Hepatocyte (in vitro differentiated cells): ENCODE results near the gene FBN1. TPM values are rescaled to one million over a fixed set of nuclear protein-coding genes. Genes with fewer than 3 reads are reported as not detected.

Source experiments
- DNase-seq: peaks from one replicate; pipeline ENCODE4 v3.0.0-alpha.2; 2016; ENCODE audit warnings: low spot score
- H2AFZ ChIP-seq: fragments of 200-600 bp; sonication (generic); 2 replicates; pipeline ENCODE4 v1.6.0; 2016; ENCODE audit warnings: antibody characterized with exemption, mild to moderate bottlenecking
- H3K27ac ChIP-seq: fragments of 200-600 bp; sonication (generic); 2 replicates; pipeline ENCODE4 v1.5.1; 2016; ENCODE audit warnings: mild to moderate bottlenecking
- H3K27me3 ChIP-seq: fragments of 200-600 bp; sonication (generic); 2 replicates; pipeline ENCODE4 v1.6.1; 2016
- H3K36me3 ChIP-seq: fragments of 200-600 bp; sonication (generic); replicated peaks from 2 replicates; pipeline ENCODE4 v1.5.1; 2016; ENCODE audit warnings: low read depth; ENCODE audit not compliant: insufficient read depth
- H3K4me1 ChIP-seq: fragments of 200-600 bp; sonication (generic); 2 replicates; pipeline ENCODE4 v1.5.1; 2016; ENCODE audit warnings: mild to moderate bottlenecking, moderate library complexity; ENCODE audit not compliant: insufficient read depth
- H3K4me2 ChIP-seq: fragments of 200-600 bp; sonication (generic); 2 replicates; pipeline ENCODE4 v1.6.0; 2016
- H3K4me3 ChIP-seq: fragments of 200-600 bp; sonication (generic); 2 replicates; pipeline ENCODE4 v1.5.1; 2016; ENCODE audit warnings: mild to moderate bottlenecking
- H3K79me2 ChIP-seq: fragments of 200-600 bp; sonication (generic); 2 replicates; pipeline ENCODE4 v1.6.0; 2017; ENCODE audit warnings: mild to moderate bottlenecking
- H3K9me2 ChIP-seq: fragments of 200-600 bp; sonication (generic); replicated peaks from 2 replicates; pipeline ENCODE4 v1.6.0; 2017; ENCODE audit warnings: mild to moderate bottlenecking; ENCODE audit not compliant: insufficient read depth
- H3K9me3 ChIP-seq: fragments of 200-600 bp; sonication (generic); 2 replicates; pipeline ENCODE4 v1.5.1; 2016; ENCODE audit warnings: low read depth, mild to moderate bottlenecking
- H4K20me1 ChIP-seq: fragments of 200-600 bp; sonication (generic); 2 replicates; pipeline ENCODE4 v1.6.0; 2016; ENCODE audit warnings: mild to moderate bottlenecking; ENCODE audit not compliant: insufficient read depth, poor library complexity, severe bottlenecking
- EZH2 ChIP-seq: fragments of 200-600 bp; sonication (generic); IDR thresholded peaks from 2 replicates; pipeline ENCODE4 v1.6.1; 2016; ENCODE audit warnings: antibody characterized with exemption, mild to moderate bottlenecking, borderline replicate concordance
- EZH2phosphoT487 ChIP-seq: fragments of 200-600 bp; sonication (generic); IDR thresholded peaks from one replicate; pipeline ENCODE4 v1.6.1; 2018; ENCODE audit warnings: antibody characterized with exemption, mild to moderate bottlenecking, low read depth, moderate library complexity; ENCODE audit not compliant: unreplicated experiment, severe bottlenecking
- WGBS: methylation state at CpG from one replicate; pipeline ENCODE4 v1.1.6; 2016; ENCODE audit warnings: low lambda C conversion rate; ENCODE audit errors: missing lambda C conversion rate; 5-methylcytosine and 5-hydroxymethylcytosine counted together
- polyA plus RNA-seq: library from polyadenylated mRNA; unstranded; fragments of >200 nt; fragmentation: Nextera tagmentation; extraction: Ambion mirVana; gene quantifications from 2 replicates; pipeline ENCODE4 v1.2.1, GENCODE V29; 2016
- total RNA-seq: library from RNA; depleted of rRNA; stranded (reverse); fragments of >200 nt; gene quantifications from 2 replicates; pipeline ENCODE4 v1.2.3, GENCODE V29; 2014
- TF ChIP-seq, protein P1 (sequence below): fragments of 200-600 bp; sonication (generic); IDR thresholded peaks from 2 replicates; pipeline ENCODE4 v1.5.1; 2016; ENCODE audit warnings: antibody characterized with exemption, mild to moderate bottlenecking; ENCODE audit not compliant: poor library complexity

FBN1 gene
- total and polyA plus RNA-seq, 2 experiments from 2014 or later, result 76.6 to 199 TPM

- H3K79me2 ChIP-seq, result no peaks in the 10 kb centered on the region
These were observed 44.4 kb downstream of the FBN1 start for GRCh38 chr15:48601095-48601494.

GRCh38 chr15:48596841-48597240, 48.7 kb downstream of the FBN1 start:
- 88% methylated on average over 4 of the region's 4 CpGs for WGBS
- H3K4me1 ChIP-seq, result no peaks in the 10 kb centered on the region
- H3K79me2 ChIP-seq, result no peaks in the 10 kb centered on the region
- no peaks in the 10 kb centered on the region for H4K20me1 ChIP-seq
- no peaks in the 10 kb centered on the region for H3K9me2 ChIP-seq
- H3K4me3 ChIP-seq, result no peak overlapping the region
- no peak overlapping the region for H2AFZ ChIP-seq
- TF ChIP-seq EZH2, result no peak
- no peak for TF ChIP-seq EZH2phosphoT487
- TF ChIP-seq, protein P1, sequence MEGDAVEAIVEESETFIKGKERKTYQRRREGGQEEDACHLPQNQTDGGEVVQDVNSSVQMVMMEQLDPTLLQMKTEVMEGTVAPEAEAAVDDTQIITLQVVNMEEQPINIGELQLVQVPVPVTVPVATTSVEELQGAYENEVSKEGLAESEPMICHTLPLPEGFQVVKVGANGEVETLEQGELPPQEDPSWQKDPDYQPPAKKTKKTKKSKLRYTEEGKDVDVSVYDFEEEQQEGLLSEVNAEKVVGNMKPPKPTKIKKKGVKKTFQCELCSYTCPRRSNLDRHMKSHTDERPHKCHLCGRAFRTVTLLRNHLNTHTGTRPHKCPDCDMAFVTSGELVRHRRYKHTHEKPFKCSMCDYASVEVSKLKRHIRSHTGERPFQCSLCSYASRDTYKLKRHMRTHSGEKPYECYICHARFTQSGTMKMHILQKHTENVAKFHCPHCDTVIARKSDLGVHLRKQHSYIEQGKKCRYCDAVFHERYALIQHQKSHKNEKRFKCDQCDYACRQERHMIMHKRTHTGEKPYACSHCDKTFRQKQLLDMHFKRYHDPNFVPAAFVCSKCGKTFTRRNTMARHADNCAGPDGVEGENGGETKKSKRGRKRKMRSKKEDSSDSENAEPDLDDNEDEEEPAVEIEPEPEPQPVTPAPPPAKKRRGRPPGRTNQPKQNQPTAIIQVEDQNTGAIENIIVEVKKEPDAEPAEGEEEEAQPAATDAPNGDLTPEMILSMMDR, result no peak
- no peaks in the 10 kb centered on the region for H3K9me3 ChIP-seq
- no peak for DNase-seq
- H3K36me3 ChIP-seq, result no peaks in the 10 kb centered on the region
- no peak overlapping the region for H3K4me2 ChIP-seq
- no peaks in the 10 kb centered on the region for H3K27me3 ChIP-seq
- H3K27ac ChIP-seq, result no peak overlapping the region

More at GRCh38 chr15:48601095-48601494, 44.4 kb downstream of the FBN1 start:
- WGBS, result 64% methylated on average over 4 of the region's 4 CpGs
- H2AFZ ChIP-seq, result no peak overlapping the region
- TF ChIP-seq, protein P1, result no peak
- TF ChIP-seq EZH2, result no peak
- TF ChIP-seq EZH2phosphoT487, result no peak
- no peak for DNase-seq
- H3K9me3 ChIP-seq, result no peaks in the 10 kb centered on the region
- no peaks in the 10 kb centered on the region for H4K20me1 ChIP-seq
- no peaks in the 10 kb centered on the region for H3K9me2 ChIP-seq
- H3K4me2 ChIP-seq, result no peak overlapping the region
- no peaks in the 10 kb centered on the region for H3K4me1 ChIP-seq
- no peaks in the 10 kb centered on the region for H3K36me3 ChIP-seq
- H3K27me3 ChIP-seq, result no peaks in the 10 kb centered on the region
- H3K4me3 ChIP-seq, result no peak overlapping the region
- H3K27ac ChIP-seq, result no peak overlapping the region

- Histone ChIP-seq H3K9me3 (no peaks in the 10 kb centered on the region), H3K36me3 (no peaks in the 10 kb centered on the region), H3K27ac (no peak overlapping the region), H3K4me2 (no peak overlapping the region), H3K4me1 (no peaks in the 10 kb centered on the region), H3K27me3 (no peaks in the 10 kb centered on the region), H3K79me2 (no peaks in the 10 kb centered on the region), H4K20me1 (no peaks in the 10 kb centered on the region), H3K4me3 (no peak overlapping the region), H2AFZ (no peak overlapping the region), H3K9me2 (no peaks in the 10 kb centered on the region)
- DNase-seq, result no peak
- TF ChIP-seq EZH2phosphoT487, result no peak
- TF ChIP-seq EZH2, result no peak
- TF ChIP-seq, protein P1, result no peak
- WGBS, result 83% methylated on average over 4 of the region's 4 CpGs
These were observed 49.1 kb downstream of the FBN1 start for GRCh38 chr15:48596415-48596814.

DNA sequence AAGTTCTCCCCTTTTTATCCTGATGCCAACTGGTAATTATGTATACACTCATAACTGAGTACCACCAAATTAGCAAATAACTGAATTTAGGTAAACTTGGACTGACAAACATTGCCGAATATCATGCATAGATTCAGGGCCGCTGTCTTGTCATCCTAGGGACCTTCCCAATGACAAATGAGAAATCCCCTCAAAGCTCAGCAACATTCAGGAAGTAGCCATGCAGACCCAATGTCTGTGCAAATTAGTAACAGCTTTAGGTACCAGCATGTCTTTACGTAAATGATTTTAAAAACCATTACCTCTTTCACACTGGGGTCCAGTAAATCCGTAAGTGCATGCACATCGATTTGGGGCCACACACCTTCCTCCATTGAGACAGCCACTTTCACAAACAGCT, 49.5 kb downstream of the FBN1 start:
- no peak overlapping the region for H2AFZ ChIP-seq
- no peaks in the 10 kb centered on the region for H3K9me2 ChIP-seq
- WGBS, result 90% methylated on average over 5 of the region's 5 CpGs
- H3K36me3 ChIP-seq, result no peaks in the 10 kb centered on the region
- H4K20me1 ChIP-seq, result no peaks in the 10 kb centered on the region
- no peak overlapping the region for H3K4me2 ChIP-seq
- H3K27me3 ChIP-seq, result no peaks in the 10 kb centered on the region
- DNase-seq, result no peak
- TF ChIP-seq EZH2phosphoT487, result no peak
- TF ChIP-seq, protein P1, result no peak
- no peak for TF ChIP-seq EZH2
- H3K27ac ChIP-seq, result no peak overlapping the region
- H3K4me3 ChIP-seq, result no peak overlapping the region
- no peaks in the 10 kb centered on the region for H3K79me2 ChIP-seq
- no peaks in the 10 kb centered on the region for H3K4me1 ChIP-seq
- no peaks in the 10 kb centered on the region for H3K9me3 ChIP-seq
